PC-3 (cell line): ENCODE results near the gene RALGPS1.

Source experiments
- CTCF ChIP-seq: fragments of 300-600 bp; sonication (generic); conservative IDR thresholded peaks from 2 replicates; pipeline ENCODE4 v1.5.1; 2017; ENCODE audit warnings: antibody characterized with exemption, low read depth, mild to moderate bottlenecking, low read length
- EZH2 ChIP-seq: fragments of 300-600 bp; sonication (generic); IDR thresholded peaks from one replicate; pipeline ENCODE4 v1.6.1; 2017; ENCODE audit warnings: antibody characterized with exemption, mild to moderate bottlenecking, low read length; ENCODE audit not compliant: unreplicated experiment

- TF ChIP-seq CTCF (no peak), EZH2 (no peak)
Measured at GRCh38 chr9:126876531-126876930, 38.1 kb upstream of the RALGPS1 start.
